SK-N-SH treated with all-trans-retinoic acid at 6 μM for 48 hours (cell line): ENCODE data around the gene ZSWIM8.

ENCODE experiments used
- ARNTL ChIP-seq: fragments of 450-650 bp; formaldehyde crosslinking; IDR thresholded peaks from 2 replicates; pipeline ENCODE4 v1.5.0; 2020; ENCODE audit warnings: low read depth, mild to moderate bottlenecking, moderate library complexity, borderline replicate concordance
- BACH2 ChIP-seq: fragments of 250-450 bp; sonication (Bioruptor Pico); IDR thresholded peaks from 2 replicates; pipeline ENCODE4 v1.9.0; 2021; ENCODE audit warnings: mild to moderate bottlenecking, borderline replicate concordance
- CSDC2 ChIP-seq: fragments of 250-450 bp; sonication (Bioruptor Pico); IDR thresholded peaks from 2 replicates; pipeline ENCODE4 v1.5.0; 2020; ENCODE audit warnings: mild to moderate bottlenecking, moderate library complexity
- ESRRG ChIP-seq: fragments of 250-450 bp; sonication (Bioruptor Pico); IDR thresholded peaks from 2 replicates; pipeline ENCODE4 v1.6.1; 2021; ENCODE audit warnings: mild to moderate bottlenecking
- ISL1 ChIP-seq: fragments of 250-450 bp; sonication (Bioruptor Pico); IDR thresholded peaks from 2 replicates; pipeline ENCODE4 v2.1.2; 2022; ENCODE audit warnings: mild to moderate bottlenecking, moderate library complexity
- OSR1 ChIP-seq: fragments of 250-450 bp; sonication (Bioruptor Pico); IDR thresholded peaks from 2 replicates; pipeline ENCODE4 v1.8.0; 2022; ENCODE audit warnings: moderate library complexity, mild to moderate bottlenecking, inconsistent platforms
- PPARA ChIP-seq: fragments of 250-450 bp; sonication (Bioruptor Pico); IDR thresholded peaks from 2 replicates; pipeline ENCODE4 v1.5.0; 2020; ENCODE audit warnings: mild to moderate bottlenecking, borderline replicate concordance
- TSHZ2 ChIP-seq: fragments of 250-450 bp; sonication (Bioruptor Pico); IDR thresholded peaks from 2 replicates; pipeline ENCODE4 v1.5.0; 2020; ENCODE audit warnings: mild to moderate bottlenecking, moderate library complexity
- ZC3H10 ChIP-seq: fragments of 250-450 bp; sonication (Bioruptor Pico); IDR thresholded peaks from 2 replicates; pipeline ENCODE4 v1.5.1; 2021; ENCODE audit warnings: mild to moderate bottlenecking, moderate library complexity
- ZFP3 ChIP-seq: fragments of 250-450 bp; sonication (Bioruptor Pico); IDR thresholded peaks from 2 replicates; pipeline ENCODE4 v1.5.0; 2020; ENCODE audit warnings: mild to moderate bottlenecking, moderate library complexity
- ZNF8 ChIP-seq: fragments of 450-650 bp; formaldehyde crosslinking; IDR thresholded peaks from 2 replicates; pipeline ENCODE4 v1.5.0; 2020; ENCODE audit warnings: mild to moderate bottlenecking, moderate library complexity
- TF ChIP-seq, protein P1 (sequence below): fragments of 250-450 bp; sonication (Bioruptor Pico); IDR thresholded peaks from 2 replicates; pipeline ENCODE4 v1.8.0; 2020; ENCODE audit warnings: mild to moderate bottlenecking, moderate library complexity, borderline replicate concordance
- TF ChIP-seq, protein P2 (sequence below): fragments of 250-450 bp; sonication (Bioruptor Pico); IDR thresholded peaks from 2 replicates; pipeline ENCODE4 v1.5.1; 2021; ENCODE audit warnings: mild to moderate bottlenecking, moderate library complexity
- TF ChIP-seq, protein P3 (sequence below): fragments of 250-450 bp; sonication (Bioruptor Pico); IDR thresholded peaks from 2 replicates; pipeline ENCODE4 v1.5.1; 2020; ENCODE audit warnings: low read depth, mild to moderate bottlenecking, moderate library complexity

- TF ChIP-seq, protein P1, sequence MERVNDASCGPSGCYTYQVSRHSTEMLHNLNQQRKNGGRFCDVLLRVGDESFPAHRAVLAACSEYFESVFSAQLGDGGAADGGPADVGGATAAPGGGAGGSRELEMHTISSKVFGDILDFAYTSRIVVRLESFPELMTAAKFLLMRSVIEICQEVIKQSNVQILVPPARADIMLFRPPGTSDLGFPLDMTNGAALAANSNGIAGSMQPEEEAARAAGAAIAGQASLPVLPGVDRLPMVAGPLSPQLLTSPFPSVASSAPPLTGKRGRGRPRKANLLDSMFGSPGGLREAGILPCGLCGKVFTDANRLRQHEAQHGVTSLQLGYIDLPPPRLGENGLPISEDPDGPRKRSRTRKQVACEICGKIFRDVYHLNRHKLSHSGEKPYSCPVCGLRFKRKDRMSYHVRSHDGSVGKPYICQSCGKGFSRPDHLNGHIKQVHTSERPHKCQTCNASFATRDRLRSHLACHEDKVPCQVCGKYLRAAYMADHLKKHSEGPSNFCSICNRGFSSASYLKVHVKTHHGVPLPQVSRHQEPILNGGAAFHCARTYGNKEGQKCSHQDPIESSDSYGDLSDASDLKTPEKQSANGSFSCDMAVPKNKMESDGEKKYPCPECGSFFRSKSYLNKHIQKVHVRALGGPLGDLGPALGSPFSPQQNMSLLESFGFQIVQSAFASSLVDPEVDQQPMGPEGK (CRISPR knock-in tag), result no peak
- TF ChIP-seq BACH2, result no peak
- TF ChIP-seq TSHZ2 (CRISPR knock-in tag), result no peak
- TF ChIP-seq ZC3H10 (CRISPR knock-in tag), result no peak
- no peak for TF ChIP-seq CSDC2 (CRISPR knock-in tag)
- no peak for TF ChIP-seq ZFP3 (CRISPR knock-in tag)
- no peak for TF ChIP-seq ZNF8 (CRISPR knock-in tag)
- no peak for TF ChIP-seq PPARA (CRISPR knock-in tag)
- no peak for TF ChIP-seq ESRRG (CRISPR knock-in tag)
- TF ChIP-seq ARNTL (CRISPR knock-in tag), result no peak
- TF ChIP-seq, protein P2, sequence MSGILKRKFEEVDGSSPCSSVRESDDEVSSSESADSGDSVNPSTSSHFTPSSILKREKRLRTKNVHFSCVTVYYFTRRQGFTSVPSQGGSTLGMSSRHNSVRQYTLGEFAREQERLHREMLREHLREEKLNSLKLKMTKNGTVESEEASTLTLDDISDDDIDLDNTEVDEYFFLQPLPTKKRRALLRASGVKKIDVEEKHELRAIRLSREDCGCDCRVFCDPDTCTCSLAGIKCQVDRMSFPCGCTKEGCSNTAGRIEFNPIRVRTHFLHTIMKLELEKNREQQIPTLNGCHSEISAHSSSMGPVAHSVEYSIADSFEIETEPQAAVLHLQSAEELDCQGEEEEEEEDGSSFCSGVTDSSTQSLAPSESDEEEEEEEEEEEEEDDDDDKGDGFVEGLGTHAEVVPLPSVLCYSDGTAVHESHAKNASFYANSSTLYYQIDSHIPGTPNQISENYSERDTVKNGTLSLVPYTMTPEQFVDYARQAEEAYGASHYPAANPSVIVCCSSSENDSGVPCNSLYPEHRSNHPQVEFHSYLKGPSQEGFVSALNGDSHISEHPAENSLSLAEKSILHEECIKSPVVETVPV (CRISPR knock-in tag), result no peak
- TF ChIP-seq OSR1, result no peak
- TF ChIP-seq, protein P3, sequence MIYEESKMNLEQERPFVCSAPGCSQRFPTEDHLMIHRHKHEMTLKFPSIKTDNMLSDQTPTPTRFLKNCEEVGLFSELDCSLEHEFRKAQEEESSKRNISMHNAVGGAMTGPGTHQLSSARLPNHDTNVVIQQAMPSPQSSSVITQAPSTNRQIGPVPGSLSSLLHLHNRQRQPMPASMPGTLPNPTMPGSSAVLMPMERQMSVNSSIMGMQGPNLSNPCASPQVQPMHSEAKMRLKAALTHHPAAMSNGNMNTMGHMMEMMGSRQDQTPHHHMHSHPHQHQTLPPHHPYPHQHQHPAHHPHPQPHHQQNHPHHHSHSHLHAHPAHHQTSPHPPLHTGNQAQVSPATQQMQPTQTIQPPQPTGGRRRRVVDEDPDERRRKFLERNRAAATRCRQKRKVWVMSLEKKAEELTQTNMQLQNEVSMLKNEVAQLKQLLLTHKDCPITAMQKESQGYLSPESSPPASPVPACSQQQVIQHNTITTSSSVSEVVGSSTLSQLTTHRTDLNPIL, result no peak
- TF ChIP-seq ISL1 (CRISPR knock-in tag), result no peak
These were observed 16.0 kb upstream of the ZSWIM8 start for GRCh38 chr10:73769396-73769795.
